Panc1 (cell line): ENCODE measurements around the gene KCNF1. TPM values are rescaled to one million over a fixed set of nuclear protein-coding genes. Genes with fewer than 3 reads are reported as not detected.

Source experiments
- ATAC-seq: fragments of 200-7000 bp; cut with Tn5 transposase; 2 replicates; pipeline ENCODE4 v1.9.1; 2020; ENCODE audit warnings: mild to moderate bottlenecking, moderate library complexity
- BruUV-seq: library from RNA; stranded (reverse); fragments of 400-500 nt; replicated peaks from 2 replicates; lab custom pipeline; 2021; lab: Mats Ljungman, UMichigan
- CTCF ChIA-PET: fragments of 300-600 bp; sonication (Branson Sonifier 250); formaldehyde crosslinking; loops from one replicate; lab custom pipeline; 2022; ENCODE audit warnings: antibody characterized with exemption; lab: Charles Lee
- POLR2A ChIA-PET: fragments of 300-600 bp; sonication (Branson Sonifier 250); formaldehyde crosslinking; loops from one replicate; lab custom pipeline; 2022; ENCODE audit warnings: antibody characterized with exemption; lab: Charles Lee
- DNase-seq: peaks from one replicate; pipeline ENCODE4 v3.0.0-alpha.2; 2010; ENCODE audit warnings: low read depth, low spot score
- H3K27ac ChIP-seq: 2 replicates; pipeline ENCODE4 v1.5.1; 2011; ENCODE audit warnings: mild to moderate bottlenecking, low read length, inconsistent platforms
- H3K27me3 ChIP-seq: fragments of 200-500 bp; sonication (Bioruptor generic); 2 replicates; pipeline ENCODE4 v1.6.0; 2014; ENCODE audit warnings: low read length, inconsistent platforms; ENCODE audit not compliant: control insufficient read depth, insufficient read depth
- H3K36me3 ChIP-seq: fragments of 200-500 bp; sonication (Bioruptor generic); 2 replicates; pipeline ENCODE4 v1.5.1; 2014; ENCODE audit warnings: inconsistent platforms, mild to moderate bottlenecking, low read length, moderate library complexity; ENCODE audit not compliant: control insufficient read depth, insufficient read depth
- H3K4me1 ChIP-seq: 2 replicates; pipeline ENCODE4 v1.5.1; 2011; ENCODE audit warnings: inconsistent platforms, mild to moderate bottlenecking, low read length, moderate library complexity; ENCODE audit not compliant: control insufficient read depth, insufficient read depth
- H3K4me3 ChIP-seq, 2 experiments: 2 replicates each; pipeline ENCODE4 v1.5.1; 2011 to 2012; ENCODE audit warnings: low read depth in 2 of 2, low read length in 2 of 2, mild to moderate bottlenecking in 2 of 2, inconsistent platforms in 1 of 2, moderate library complexity in 1 of 2
- H3K9me3 ChIP-seq: fragments of 200-500 bp; sonication (Bioruptor generic); 2 replicates; pipeline ENCODE4 v1.5.1; 2014; ENCODE audit warnings: low read depth, mild to moderate bottlenecking, inconsistent platforms, low read length, moderate library complexity; ENCODE audit not compliant: control insufficient read depth, insufficient read depth
- POLR2AphosphoS5 ChIP-seq: IDR thresholded peaks from 2 replicates; pipeline ENCODE4 v1.6.1; 2012; ENCODE audit warnings: mild to moderate bottlenecking, low read depth, low read length, moderate library complexity
- SIN3A ChIP-seq: IDR thresholded peaks from 2 replicates; pipeline ENCODE4 v1.6.1; 2012; ENCODE audit warnings: low read depth, mild to moderate bottlenecking, low read length, moderate library complexity, borderline replicate concordance; ENCODE audit not compliant: insufficient read depth
- TCF7L2 ChIP-seq: IDR thresholded peaks from 2 replicates; pipeline ENCODE4 v1.6.1; 2011; ENCODE audit warnings: mild to moderate bottlenecking, low read depth, low read length, inconsistent platforms
- in situ Hi-C: cut with HindIII; loops from 2 replicates; pipeline ENCODE4 v1.10.0; 2016; ENCODE audit warnings: low sequenced_read_pairs, low pct_unique_long_range_greater_than_20kb
- intact Hi-C: fragments of 100-400 bp; cut with micrococcal nuclease; formaldehyde crosslinking; loops from one replicate; pipeline ENCODE4 v1.10.0; 2022; ENCODE audit not compliant: unreplicated experiment
- total RNA-seq: library from RNA; stranded (reverse); gene quantifications from one replicate; pipeline ENCODE4 v1.2.1, GENCODE V29; 2021; ENCODE audit not compliant: unreplicated experiment
- TF ChIP-seq, protein P1 (sequence below): fragments of 450-650 bp; IDR thresholded peaks from 2 replicates; pipeline ENCODE4 v1.5.1; 2017; ENCODE audit warnings: mild to moderate bottlenecking
- TF ChIP-seq, protein P2 (sequence below), 2 experiments: IDR thresholded peaks; 2 replicates each; pipeline ENCODE4 v1.6.1; 2011 to 2012; ENCODE audit warnings: low read depth in 2 of 2, control low read depth in 1 of 2, low read length in 1 of 2, mild to moderate bottlenecking in 1 of 2, moderate library complexity in 1 of 2; ENCODE audit not compliant: insufficient read depth in 1 of 2

Gene KCNF1
- total RNA-seq, 1 experiment from 2014 or later = 0.39 TPM

DNA sequence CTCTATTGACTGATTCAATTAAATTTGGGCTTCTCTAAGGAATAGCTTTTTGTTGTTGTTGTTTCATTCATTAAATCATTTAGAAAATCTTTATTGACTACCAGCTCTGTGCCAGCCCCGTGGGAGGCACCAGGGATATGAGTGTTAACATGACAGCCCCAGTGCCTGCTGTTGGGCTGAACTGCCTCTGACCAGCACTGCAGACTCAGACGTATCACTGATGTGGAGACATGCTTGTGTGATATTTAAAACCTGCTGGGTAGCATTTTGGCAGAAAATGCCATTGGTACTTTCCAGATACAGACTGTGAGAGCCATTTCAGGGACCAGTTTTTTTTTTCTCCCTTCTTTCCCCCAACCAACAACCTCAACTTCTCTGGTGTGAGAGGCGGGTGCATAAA is 38.6 kb upstream of the KCNF1 start:
- intact Hi-C loops = no loop called here
- CTCF ChIA-PET = no interaction called here
- Histone ChIP-seq H3K4me3 (no peak overlapping the region), H3K27me3 (no peaks in the 10 kb centered on the region), H3K36me3 (no peaks in the 10 kb centered on the region), H3K4me1 (no peaks in the 10 kb centered on the region), H3K9me3 (no peaks in the 10 kb centered on the region), H3K27ac (no peak overlapping the region)
- DNase-seq = no peak
- ATAC-seq = no peak
- BruUV-seq = no TSS peak
- in situ Hi-C loops = no loop called here
- TF ChIP-seq, protein P1, sequence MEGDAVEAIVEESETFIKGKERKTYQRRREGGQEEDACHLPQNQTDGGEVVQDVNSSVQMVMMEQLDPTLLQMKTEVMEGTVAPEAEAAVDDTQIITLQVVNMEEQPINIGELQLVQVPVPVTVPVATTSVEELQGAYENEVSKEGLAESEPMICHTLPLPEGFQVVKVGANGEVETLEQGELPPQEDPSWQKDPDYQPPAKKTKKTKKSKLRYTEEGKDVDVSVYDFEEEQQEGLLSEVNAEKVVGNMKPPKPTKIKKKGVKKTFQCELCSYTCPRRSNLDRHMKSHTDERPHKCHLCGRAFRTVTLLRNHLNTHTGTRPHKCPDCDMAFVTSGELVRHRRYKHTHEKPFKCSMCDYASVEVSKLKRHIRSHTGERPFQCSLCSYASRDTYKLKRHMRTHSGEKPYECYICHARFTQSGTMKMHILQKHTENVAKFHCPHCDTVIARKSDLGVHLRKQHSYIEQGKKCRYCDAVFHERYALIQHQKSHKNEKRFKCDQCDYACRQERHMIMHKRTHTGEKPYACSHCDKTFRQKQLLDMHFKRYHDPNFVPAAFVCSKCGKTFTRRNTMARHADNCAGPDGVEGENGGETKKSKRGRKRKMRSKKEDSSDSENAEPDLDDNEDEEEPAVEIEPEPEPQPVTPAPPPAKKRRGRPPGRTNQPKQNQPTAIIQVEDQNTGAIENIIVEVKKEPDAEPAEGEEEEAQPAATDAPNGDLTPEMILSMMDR = no peak
- TF ChIP-seq POLR2AphosphoS5 (no peak), SIN3A (no peak)
- POLR2A ChIA-PET = no interaction called here

DNA sequence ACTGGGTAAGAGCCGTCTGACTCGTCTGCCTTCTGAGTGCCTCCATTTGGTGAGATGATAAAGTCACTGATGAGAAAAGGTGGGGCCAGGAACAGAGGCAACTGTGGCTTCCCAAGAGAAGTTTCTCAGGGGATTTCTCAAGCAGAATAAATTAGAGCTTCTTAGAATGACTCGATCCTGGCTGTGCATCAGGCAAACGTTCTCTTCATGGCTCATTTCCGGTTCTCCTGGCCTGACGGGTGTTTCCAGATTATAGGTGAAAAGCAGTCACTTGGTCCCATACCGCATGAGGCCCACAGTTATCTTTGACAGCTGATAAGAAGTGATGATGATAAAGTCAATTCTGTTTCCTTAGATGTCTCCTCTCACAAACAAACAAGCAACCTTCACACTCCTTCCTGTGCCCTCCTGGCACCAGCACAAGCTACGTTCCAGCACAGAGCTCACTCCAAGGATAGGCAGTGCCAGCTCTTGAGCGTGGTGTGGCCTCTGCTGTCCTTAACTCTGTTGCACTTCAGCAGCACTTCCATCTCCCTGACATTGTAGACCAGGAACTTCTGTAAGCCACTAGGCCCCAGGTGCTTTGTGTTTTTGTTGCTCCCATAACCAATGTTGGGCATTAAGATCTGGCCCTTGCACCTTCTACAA is 37.8 kb upstream of the KCNF1 start:
- Histone ChIP-seq H3K27me3 (no peaks in the 10 kb centered on the region), H3K4me3 (no peak overlapping the region), H3K27ac (no peak overlapping the region), H3K36me3 (no peaks in the 10 kb centered on the region), H3K4me1 (no peaks in the 10 kb centered on the region), H3K9me3 (no peaks in the 10 kb centered on the region)
- intact Hi-C loops (no loop called here), in situ Hi-C loops (no loop called here)
- peak; percentile 42; the same call in 1 of the 2 replicates for ATAC-seq
- CTCF ChIA-PET = no interaction called here
- TF ChIP-seq, protein P1 = no peak
- no peak for TF ChIP-seq POLR2AphosphoS5
- TF ChIP-seq SIN3A = no peak
- TF ChIP-seq, protein P2, sequence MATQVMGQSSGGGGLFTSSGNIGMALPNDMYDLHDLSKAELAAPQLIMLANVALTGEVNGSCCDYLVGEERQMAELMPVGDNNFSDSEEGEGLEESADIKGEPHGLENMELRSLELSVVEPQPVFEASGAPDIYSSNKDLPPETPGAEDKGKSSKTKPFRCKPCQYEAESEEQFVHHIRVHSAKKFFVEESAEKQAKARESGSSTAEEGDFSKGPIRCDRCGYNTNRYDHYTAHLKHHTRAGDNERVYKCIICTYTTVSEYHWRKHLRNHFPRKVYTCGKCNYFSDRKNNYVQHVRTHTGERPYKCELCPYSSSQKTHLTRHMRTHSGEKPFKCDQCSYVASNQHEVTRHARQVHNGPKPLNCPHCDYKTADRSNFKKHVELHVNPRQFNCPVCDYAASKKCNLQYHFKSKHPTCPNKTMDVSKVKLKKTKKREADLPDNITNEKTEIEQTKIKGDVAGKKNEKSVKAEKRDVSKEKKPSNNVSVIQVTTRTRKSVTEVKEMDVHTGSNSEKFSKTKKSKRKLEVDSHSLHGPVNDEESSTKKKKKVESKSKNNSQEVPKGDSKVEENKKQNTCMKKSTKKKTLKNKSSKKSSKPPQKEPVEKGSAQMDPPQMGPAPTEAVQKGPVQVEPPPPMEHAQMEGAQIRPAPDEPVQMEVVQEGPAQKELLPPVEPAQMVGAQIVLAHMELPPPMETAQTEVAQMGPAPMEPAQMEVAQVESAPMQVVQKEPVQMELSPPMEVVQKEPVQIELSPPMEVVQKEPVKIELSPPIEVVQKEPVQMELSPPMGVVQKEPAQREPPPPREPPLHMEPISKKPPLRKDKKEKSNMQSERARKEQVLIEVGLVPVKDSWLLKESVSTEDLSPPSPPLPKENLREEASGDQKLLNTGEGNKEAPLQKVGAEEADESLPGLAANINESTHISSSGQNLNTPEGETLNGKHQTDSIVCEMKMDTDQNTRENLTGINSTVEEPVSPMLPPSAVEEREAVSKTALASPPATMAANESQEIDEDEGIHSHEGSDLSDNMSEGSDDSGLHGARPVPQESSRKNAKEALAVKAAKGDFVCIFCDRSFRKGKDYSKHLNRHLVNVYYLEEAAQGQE (IDR thresholded peaks at IDR 0.05; ENCODE audit: insufficient read depth in 1 of 2, low read depth in 2 of 2, low read length in 1 of 2) = no peak
- TF ChIP-seq TCF7L2 = no peak
- DNase-seq = no peak
- no TSS peak for BruUV-seq
- POLR2A ChIA-PET = interaction anchor here (0.8 kb wide), 1 partner anchor 18 kb away, joined by 7 read pairs; no protein-coding TSS in a partner anchor
